Measurements from ENCODE around the gene COL19A1. TPM values are rescaled to one million over a fixed set of nuclear protein-coding genes. Genes with fewer than 3 reads are reported as not detected.

The COL19A1 gene
- total RNA-seq, 2 experiments from 2014 or later = 0.40 TPM; not detected in 1

GRCh38 chr6:70037445-70037844 is 171.1 kb downstream of the COL19A1 start:
- no peaks in the 10 kb centered on the region for H3K4me1 Mint-ChIP-seq
- peaks cover 3% of the 10 kb centered on the region for H3K27me3 Mint-ChIP-seq
- no peaks in the 10 kb centered on the region for H3K9me3 Mint-ChIP-seq (ENCODE audit: low read depth)
- H3K27ac Mint-ChIP-seq = no peak overlapping the region
- H3K36me3 Mint-ChIP-seq = no peaks in the 10 kb centered on the region
- no peak overlapping the region for H3K4me3 Mint-ChIP-seq
- DNase-seq (no peak), ATAC-seq (no peak)
- CTCF ChIA-PET = no interaction called here

GRCh38 chr6:70040766-70041165 is 174.4 kb downstream of the COL19A1 start:
- Mint-ChIP-seq H3K36me3 (no peaks in the 10 kb centered on the region), H3K27me3 (no peaks in the 10 kb centered on the region), H3K4me1 (no peaks in the 10 kb centered on the region), H3K9me3 (ENCODE audit: low read depth) (no peaks in the 10 kb centered on the region), H3K4me3 (no peak overlapping the region), H3K27ac (no peak overlapping the region)
- CTCF ChIA-PET = no interaction called here
- no peak for DNase-seq
- no peak for ATAC-seq

DNA sequence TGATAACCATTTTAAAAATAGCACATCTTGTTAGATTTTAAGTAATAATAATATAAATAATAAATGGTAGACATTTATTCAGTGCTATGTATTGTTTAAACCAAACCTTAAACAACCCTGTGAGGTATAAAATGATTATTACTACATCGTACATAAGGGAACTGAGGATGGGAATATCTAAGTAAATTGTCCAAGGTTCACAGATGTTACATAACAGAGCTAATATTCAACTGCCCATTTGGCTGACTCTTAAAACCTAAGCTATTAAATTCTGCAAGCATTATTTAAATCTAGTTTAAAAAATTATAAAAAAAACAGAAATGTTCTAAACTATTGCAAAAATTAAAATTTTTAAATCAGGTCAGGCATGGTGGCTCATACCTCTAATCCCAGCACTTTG is 175.1 kb downstream of the COL19A1 start:
- Mint-ChIP-seq H3K4me3 (no peak overlapping the region), H3K27ac (no peak overlapping the region), H3K27me3 (no peaks in the 10 kb centered on the region), H3K36me3 (no peaks in the 10 kb centered on the region), H3K4me1 (no peaks in the 10 kb centered on the region), H3K9me3 (ENCODE audit: low read depth) (no peaks in the 10 kb centered on the region)
- no peak for ATAC-seq
- no peak for DNase-seq
- CTCF ChIA-PET = no interaction called here

DNA sequence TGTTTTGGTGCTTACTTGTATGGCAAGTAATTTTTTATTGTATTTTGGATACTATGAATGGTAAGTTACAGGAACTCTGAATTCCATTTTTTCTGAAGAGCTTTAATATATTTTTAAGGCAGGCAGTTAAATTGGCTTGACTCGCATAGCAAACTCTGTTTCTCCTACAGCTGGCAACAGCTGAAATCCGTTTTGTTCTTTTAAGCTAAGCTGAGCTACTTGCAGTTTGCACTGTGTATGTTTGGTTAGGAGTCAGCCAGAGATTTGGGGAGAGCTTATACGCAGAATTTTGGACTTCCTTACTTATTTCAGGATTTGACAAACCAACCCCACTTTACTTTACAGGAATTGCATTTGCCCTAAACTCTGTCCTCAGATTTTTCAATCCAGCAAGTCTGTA is 179.1 kb downstream of the COL19A1 start:
- ATAC-seq = no peak
- H3K36me3 Mint-ChIP-seq = no peaks in the 10 kb centered on the region
- H3K4me1 Mint-ChIP-seq = no peaks in the 10 kb centered on the region
- no peak for DNase-seq
- CTCF ChIA-PET = interaction anchor here (1.2 kb wide), 1 partner anchor 10 kb away, joined by 3 read pairs; no protein-coding TSS in a partner anchor
- no peak overlapping the region for H3K4me3 Mint-ChIP-seq
- H3K9me3 Mint-ChIP-seq (ENCODE audit: low read depth) = no peaks in the 10 kb centered on the region
- H3K27ac Mint-ChIP-seq = no peak overlapping the region
- peaks cover 5% of the 10 kb centered on the region for H3K27me3 Mint-ChIP-seq

GRCh38 chr6:70051197-70052124 is 185.1 kb downstream of the COL19A1 start:
- Mint-ChIP-seq H3K4me1 (no peaks in the 10 kb centered on the region), H3K36me3 (no peaks in the 10 kb centered on the region), H3K9me3 (ENCODE audit: low read depth) (no peaks in the 10 kb centered on the region), H3K27ac (no peak overlapping the region), H3K27me3 (peaks cover 8% of the 10 kb centered on the region), H3K4me3 (no peak overlapping the region)
- ATAC-seq (no peak), DNase-seq (no peak)
- CTCF ChIA-PET = no interaction called here

GRCh38 chr6:70059039-70059719 is 192.8 kb downstream of the COL19A1 start:
- Mint-ChIP-seq H3K9me3 (ENCODE audit: low read depth) (no peaks in the 10 kb centered on the region), H3K27me3 (no peaks in the 10 kb centered on the region), H3K4me1 (no peaks in the 10 kb centered on the region)

GRCh38 chr6:70060680-70061079 is 194.3 kb downstream of the COL19A1 start:
- no peaks in the 10 kb centered on the region for H3K4me1 Mint-ChIP-seq
- no peaks in the 10 kb centered on the region for H3K36me3 Mint-ChIP-seq
- H3K27me3 Mint-ChIP-seq = no peaks in the 10 kb centered on the region
- ATAC-seq (no peak), DNase-seq (no peak)
- no peak overlapping the region for H3K27ac Mint-ChIP-seq
- H3K4me3 Mint-ChIP-seq = no peak overlapping the region
- no peaks in the 10 kb centered on the region for H3K9me3 Mint-ChIP-seq (ENCODE audit: low read depth)
- CTCF ChIA-PET = no interaction called here

More at GRCh38 chr6:70059039-70059719, 192.8 kb downstream of the COL19A1 start:
- no peaks in the 10 kb centered on the region for H3K36me3 Mint-ChIP-seq
- ATAC-seq = no peak
- H3K27ac Mint-ChIP-seq = no peak overlapping the region
- H3K4me3 Mint-ChIP-seq = no peak overlapping the region
- DNase-seq = no peak
- CTCF ChIA-PET = no interaction called here

DNA sequence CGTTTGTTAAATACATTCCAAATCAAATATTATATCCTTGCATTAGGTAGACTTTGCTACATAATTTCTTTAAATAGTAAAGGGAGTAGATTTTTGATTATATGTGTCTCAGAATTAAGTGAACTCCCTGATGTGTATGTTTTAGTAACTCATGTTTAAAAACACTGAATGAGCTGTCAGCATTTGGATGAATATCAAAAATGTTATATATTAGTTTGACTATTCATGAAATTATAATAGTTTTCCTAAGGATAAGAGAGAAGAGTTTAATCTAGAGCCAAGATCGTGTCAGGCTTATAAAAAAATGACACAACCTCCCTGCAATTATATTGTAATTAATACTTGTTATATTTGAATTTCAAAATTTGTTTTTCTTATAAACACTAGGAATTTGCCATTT is 195.2 kb downstream of the COL19A1 start:
- CTCF ChIA-PET = no interaction called here
- no peak for ATAC-seq
- Mint-ChIP-seq H3K9me3 (ENCODE audit: low read depth) (no peaks in the 10 kb centered on the region), H3K4me3 (no peak overlapping the region), H3K4me1 (no peaks in the 10 kb centered on the region), H3K27ac (no peak overlapping the region), H3K27me3 (no peaks in the 10 kb centered on the region), H3K36me3 (no peaks in the 10 kb centered on the region)
- no peak for DNase-seq

- Mint-ChIP-seq H3K4me3 (no peak overlapping the region), H3K36me3 (no peaks in the 10 kb centered on the region), H3K27me3 (no peaks in the 10 kb centered on the region), H3K27ac (no peak overlapping the region), H3K4me1 (no peaks in the 10 kb centered on the region), H3K9me3 (ENCODE audit: low read depth) (no peaks in the 10 kb centered on the region)
- CTCF ChIA-PET = no interaction called here
- no peak for DNase-seq
- no peak for ATAC-seq
Observed at GRCh38 chr6:70062010-70062409, 195.7 kb downstream of the COL19A1 start.

DNA sequence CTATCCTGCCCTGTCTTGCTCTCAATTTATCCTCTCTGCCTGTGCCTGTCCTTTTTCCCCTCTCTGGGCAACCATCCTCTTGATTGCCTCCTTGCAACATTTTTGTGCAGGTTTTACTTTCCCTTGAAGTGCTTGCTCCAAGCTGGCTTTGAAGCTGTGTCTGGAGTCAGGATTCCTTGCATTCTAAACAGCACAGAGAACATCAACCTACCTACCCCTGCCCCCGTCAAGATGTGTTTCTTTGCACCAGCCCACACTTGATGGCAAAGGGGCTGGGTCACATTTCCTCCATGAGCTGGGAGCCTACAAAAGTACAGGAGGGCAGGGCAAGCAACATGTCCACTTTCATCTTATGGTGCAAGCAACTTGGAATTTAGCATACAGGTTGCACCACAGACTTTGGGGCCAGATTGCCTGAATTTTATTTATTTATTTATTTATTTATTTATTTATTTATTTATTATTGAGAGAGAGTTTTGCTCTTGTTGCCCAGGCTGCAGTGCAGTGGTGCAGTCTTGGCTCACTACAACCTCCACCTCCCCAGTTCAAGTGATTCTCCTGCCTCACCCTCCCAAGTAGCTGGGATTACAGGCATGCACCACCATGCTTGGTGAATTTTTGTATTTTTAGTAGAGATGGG is 206.3 kb downstream of the COL19A1 start:
- CTCF ChIA-PET = no interaction called here
- no peak for ATAC-seq

DNA sequence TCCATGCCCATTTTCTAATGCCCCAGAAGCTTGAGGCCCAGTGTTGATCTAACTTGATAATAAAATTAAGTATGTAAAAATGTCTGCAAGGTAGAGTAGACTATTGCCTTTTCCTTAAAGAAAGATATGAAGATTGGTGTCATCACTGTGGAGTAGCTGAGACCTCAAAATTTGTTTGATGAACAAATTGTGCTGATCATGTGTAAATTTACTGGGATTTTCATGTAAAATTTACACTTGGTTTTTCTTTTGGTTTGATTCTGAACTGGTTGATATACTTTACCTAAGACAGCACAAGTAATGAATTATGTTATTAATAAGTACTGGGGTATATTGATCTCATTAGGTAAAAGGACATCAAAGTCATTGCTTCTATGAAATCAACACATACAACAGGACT is 207.3 kb downstream of the COL19A1 start:
- Mint-ChIP-seq H3K9me3 (ENCODE audit: low read depth) (no peaks in the 10 kb centered on the region), H3K4me3 (no peak overlapping the region), H3K27me3 (peaks cover 5% of the 10 kb centered on the region), H3K36me3 (no peaks in the 10 kb centered on the region), H3K27ac (no peak overlapping the region), H3K4me1 (no peaks in the 10 kb centered on the region)
- no peak for ATAC-seq
- CTCF ChIA-PET = no interaction called here
- DNase-seq = no peak

More for the DNA sequence above, 206.3 kb downstream of the COL19A1 start:
- Mint-ChIP-seq H3K4me3 (no peak overlapping the region), H3K27ac (no peak overlapping the region), H3K36me3 (no peaks in the 10 kb centered on the region), H3K27me3 (peaks cover 3% of the 10 kb centered on the region), H3K4me1 (no peaks in the 10 kb centered on the region), H3K9me3 (ENCODE audit: low read depth) (no peaks in the 10 kb centered on the region)
- no peak for DNase-seq

- Mint-ChIP-seq H3K27me3 (peaks cover 8% of the 10 kb centered on the region), H3K4me1 (no peaks in the 10 kb centered on the region), H3K9me3 (ENCODE audit: low read depth) (no peaks in the 10 kb centered on the region), H3K36me3 (no peaks in the 10 kb centered on the region), H3K4me3 (no peak overlapping the region), H3K27ac (no peak overlapping the region)
- CTCF ChIA-PET = no interaction called here
- DNase-seq (no peak), ATAC-seq (no peak)
Observed at GRCh38 chr6:70079241-70079640, 212.9 kb downstream of the COL19A1 start.

- H3K27me3 Mint-ChIP-seq = peaks cover 9% of the 10 kb centered on the region
- H3K4me3 Mint-ChIP-seq = no peak overlapping the region
- no peaks in the 10 kb centered on the region for H3K36me3 Mint-ChIP-seq
- H3K27ac Mint-ChIP-seq = no peak overlapping the region
- no peaks in the 10 kb centered on the region for H3K9me3 Mint-ChIP-seq (ENCODE audit: low read depth)
- ATAC-seq = no peak
- CTCF ChIA-PET = no interaction called here
- no peaks in the 10 kb centered on the region for H3K4me1 Mint-ChIP-seq
- DNase-seq = no peak
Observed at GRCh38 chr6:70080443-70081070, 214.2 kb downstream of the COL19A1 start.

Data from activated CD8-positive, alpha-beta memory T cell treated with anti-CD3 and anti-CD28 coated beads, Interleukin-2, amount 10 ng/mL, durations not matched to agents 7 days and 5 days (primary cell).